Activated naive CD8-positive, alpha-beta T cell treated with anti-CD3 and anti-CD28 coated beads, Interleukin-2, amount 10 ng/mL, durations not matched to agents 7 days and 5 days (primary cell): ENCODE measurements around the gene HRH1. TPM values are rescaled to one million over a fixed set of nuclear protein-coding genes. Genes with fewer than 3 reads are reported as not detected.
A peak's percentile ranks its signal among the peaks of the same experiment; 100 is the strongest.
"Not testable (repeated sequence)": the region's sequence is repeated elsewhere in the genome, so short reads cannot be mapped to it uniquely, and the experiment has no call there.

Experiments
- ATAC-seq: fragments of 150-1000 bp; cut with Tn5 transposase; one replicate; pipeline ENCODE4 v1.10.0; 2021; ENCODE audit warnings: low read depth, moderate library complexity
- POLR2A ChIA-PET: fragments of 350-600 bp; sonication (Branson Sonifier 250); formaldehyde crosslinking; loops from one replicate; lab custom pipeline; 2021; ENCODE audit warnings: antibody characterized with exemption; lab: Charles Lee
- DNase-seq: peaks from one replicate; pipeline ENCODE4 v3.0.0; 2021
- H3K27ac Mint-ChIP-seq: one replicate; pipeline ENCODE4 v1.8.0; 2022; ENCODE audit warnings: mild to moderate bottlenecking, mixed read lengths
- H3K27me3 Mint-ChIP-seq: one replicate; pipeline ENCODE4 v1.8.0; 2022; ENCODE audit warnings: mild to moderate bottlenecking, moderate library complexity, mixed read lengths
- H3K36me3 Mint-ChIP-seq: one replicate; pipeline ENCODE4 v1.8.0; 2021; ENCODE audit warnings: mild to moderate bottlenecking, mixed read lengths
- H3K4me1 Mint-ChIP-seq: one replicate; pipeline ENCODE4 v1.8.0; 2021; ENCODE audit warnings: mixed read lengths
- H3K4me3 Mint-ChIP-seq: one replicate; pipeline ENCODE4 v1.8.0; 2022; ENCODE audit warnings: mild to moderate bottlenecking, moderate library complexity, mixed read lengths
- H3K9me3 Mint-ChIP-seq: one replicate; pipeline ENCODE4 v1.8.0; 2021; ENCODE audit warnings: mixed read lengths
- total RNA-seq, 2 experiments: library from RNA; stranded (reverse); gene quantifications; one replicate each; pipeline ENCODE4 v1.2.3, GENCODE V29; 2021

Gene HRH1
- total RNA-seq, 2 experiments from 2014 or later: 0.36 to 0.45 TPM

- DNase-seq (no peak), ATAC-seq (no peak)
- Mint-ChIP-seq H3K4me1 (peaks cover 18% of the 10 kb centered on the region), H3K36me3 (peaks cover 4% of the 10 kb centered on the region), H3K27ac (peak overlapping the region; percentile 78), H3K4me3 (peak overlapping the region; percentile 47), H3K9me3 (peaks cover 4% of the 10 kb centered on the region), H3K27me3 (peaks cover 9% of the 10 kb centered on the region)
- POLR2A ChIA-PET: interaction anchor here (1.2 kb wide), 1 partner anchor 77 kb away, joined by 4 read pairs; the partner anchor contains the start of gene ATG7
Measured at GRCh38 chr3:11195201-11195600, 40.9 kb downstream of the HRH1 start.

DNA sequence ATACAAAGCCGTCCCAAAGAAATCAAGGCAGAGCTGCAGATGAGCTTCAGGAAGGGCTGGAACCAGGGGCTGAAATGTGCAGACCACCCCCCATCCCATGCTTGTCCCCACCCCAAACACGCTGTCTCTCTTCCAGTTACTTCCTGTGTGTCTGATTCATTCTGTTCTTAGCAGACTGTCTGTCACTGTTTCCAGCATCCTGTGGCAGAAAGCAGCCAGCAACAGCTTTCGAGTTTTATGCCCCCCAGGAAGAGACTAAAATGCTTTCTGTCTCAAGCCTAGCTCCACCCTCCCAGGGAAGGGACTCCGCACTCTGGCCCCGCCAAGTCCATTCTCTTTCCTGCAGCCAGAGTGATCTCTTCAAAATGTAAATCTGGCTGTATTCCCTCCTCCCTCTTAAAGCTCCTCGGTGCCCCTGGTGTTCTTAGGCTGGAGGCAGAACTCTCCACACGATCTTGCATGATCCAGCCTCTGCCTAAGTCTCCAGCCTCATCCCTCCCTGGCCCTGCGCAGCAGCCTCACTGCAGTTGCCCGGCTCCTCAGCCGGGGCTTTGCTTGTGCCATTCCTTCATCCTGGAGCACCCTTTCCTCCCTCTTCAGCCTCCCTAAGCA, 41.5 kb downstream of the HRH1 start:
- peaks cover 9% of the 10 kb centered on the region for H3K27me3 Mint-ChIP-seq
- POLR2A ChIA-PET: interaction anchor here (1.2 kb wide), 1 partner anchor 77 kb away, joined by 4 read pairs; the partner anchor contains the start of gene ATG7
- peak; percentile 36 for DNase-seq
- peaks cover 4% of the 10 kb centered on the region for H3K9me3 Mint-ChIP-seq
- H3K36me3 Mint-ChIP-seq: peaks cover 4% of the 10 kb centered on the region
- H3K27ac Mint-ChIP-seq: peak overlapping the region; percentile 78
- H3K4me1 Mint-ChIP-seq: peaks cover 18% of the 10 kb centered on the region
- peak overlapping the region; percentile 47 for H3K4me3 Mint-ChIP-seq
- ATAC-seq: peak; percentile 92

DNA sequence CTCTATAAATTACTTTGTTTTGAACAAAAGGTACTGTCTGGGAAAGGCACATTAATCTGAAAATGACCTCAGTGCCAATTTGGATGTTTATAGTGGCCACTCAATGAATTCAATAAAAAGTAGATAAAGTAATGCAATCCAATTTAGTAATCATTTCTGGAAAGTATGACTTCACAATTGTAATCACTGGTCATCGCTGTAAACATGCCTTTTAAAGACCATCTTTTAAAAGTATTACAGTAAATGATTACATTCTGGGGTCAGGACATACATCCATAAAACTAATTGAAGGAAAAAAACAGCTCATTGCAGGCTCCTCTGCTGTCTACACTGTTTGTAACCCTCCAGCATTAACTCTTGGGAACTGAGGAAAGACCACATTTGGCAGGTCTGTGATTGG, 43.2 kb downstream of the HRH1 start:
- no peak for ATAC-seq
- peaks cover 4% of the 10 kb centered on the region for H3K9me3 Mint-ChIP-seq
- no peak for DNase-seq
- no peak overlapping the region for H3K27ac Mint-ChIP-seq
- POLR2A ChIA-PET: interaction anchor here (1.0 kb wide), 1 partner anchor 13 kb away, joined by 4 read pairs; no protein-coding TSS in a partner anchor
- peaks cover 4% of the 10 kb centered on the region for H3K36me3 Mint-ChIP-seq
- peaks cover 18% of the 10 kb centered on the region for H3K4me1 Mint-ChIP-seq
- H3K27me3 Mint-ChIP-seq: peaks cover 9% of the 10 kb centered on the region
- no peak overlapping the region for H3K4me3 Mint-ChIP-seq

- Mint-ChIP-seq H3K9me3 (peaks cover 4% of the 10 kb centered on the region), H3K36me3 (peaks cover 4% of the 10 kb centered on the region), H3K27ac (no peak overlapping the region), H3K4me3 (no peak overlapping the region), H3K4me1 (peaks cover 18% of the 10 kb centered on the region), H3K27me3 (peaks cover 9% of the 10 kb centered on the region)
- no peak for ATAC-seq
- no peak for DNase-seq
- POLR2A ChIA-PET: no interaction called here
Measured at GRCh38 chr3:11198070-11198469, 43.8 kb downstream of the HRH1 start.

DNA sequence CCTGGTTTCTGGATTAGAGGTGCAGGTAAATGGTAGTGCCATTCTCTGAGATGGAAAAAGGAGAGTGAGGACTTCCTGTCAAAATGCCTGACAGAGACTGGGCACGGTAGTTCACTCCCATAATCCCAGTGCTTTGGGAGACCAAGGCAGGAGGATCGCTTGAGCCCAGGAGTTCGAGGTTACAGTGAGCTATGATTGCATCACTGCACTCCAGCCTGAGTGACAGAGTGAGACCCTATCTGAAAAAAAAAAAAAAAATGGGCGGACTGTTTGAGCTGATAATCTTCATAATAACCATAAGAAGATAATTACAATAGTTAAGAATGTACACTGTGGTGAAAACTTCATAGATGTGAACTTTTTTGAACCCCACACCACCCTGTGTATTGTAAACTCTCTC, 44.2 kb downstream of the HRH1 start:
- POLR2A ChIA-PET: no interaction called here
- Mint-ChIP-seq H3K27me3 (peaks cover 9% of the 10 kb centered on the region), H3K36me3 (peaks cover 4% of the 10 kb centered on the region), H3K4me3 (no peak overlapping the region), H3K4me1 (peaks cover 18% of the 10 kb centered on the region), H3K9me3 (peaks cover 4% of the 10 kb centered on the region), H3K27ac (no peak overlapping the region)
- DNase-seq (no peak), ATAC-seq (no peak)

DNA sequence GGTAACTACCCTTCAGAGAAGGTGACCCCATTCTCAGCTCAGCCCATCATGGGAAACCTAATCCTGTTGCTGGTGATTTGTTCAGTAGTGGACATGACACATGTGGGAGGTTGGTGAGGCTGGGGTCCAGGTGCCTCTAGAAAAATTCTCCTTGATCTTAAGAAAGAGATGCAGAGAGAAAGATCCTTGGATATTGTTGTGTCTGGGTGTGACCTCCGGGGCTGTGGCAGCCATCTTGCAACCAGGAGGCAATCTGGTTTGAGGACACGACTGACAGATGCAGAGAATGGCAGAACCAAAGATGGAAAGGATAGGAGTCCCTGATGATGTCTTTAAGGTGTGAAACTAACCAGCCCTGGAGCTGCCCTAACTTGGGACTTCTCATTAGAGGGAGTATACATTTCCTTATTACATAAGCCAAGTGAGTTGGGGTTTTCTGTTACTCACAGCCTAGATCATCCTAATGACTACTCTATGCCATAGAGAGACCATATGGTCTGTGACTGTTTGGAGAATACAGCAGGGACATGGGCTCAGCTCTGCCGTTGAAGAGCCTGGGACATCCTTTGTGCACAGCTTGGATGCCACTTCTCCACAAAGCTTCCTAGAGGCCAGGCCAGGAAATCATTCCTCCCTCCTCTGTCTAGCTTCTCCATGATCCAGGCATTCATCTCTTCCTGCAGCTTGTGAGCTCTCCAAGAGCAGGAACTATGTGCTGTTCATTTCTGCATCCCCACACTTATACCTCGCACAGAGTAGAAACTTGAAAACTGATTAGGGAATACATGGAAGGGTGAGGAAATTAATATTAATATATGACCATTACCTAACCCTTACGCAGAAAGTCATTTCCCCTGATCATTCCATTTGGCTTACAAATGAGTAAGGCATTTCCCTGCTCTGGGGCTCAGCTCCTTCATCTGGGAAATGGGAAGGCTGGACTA, 45.9 kb downstream of the HRH1 start:
- H3K9me3 Mint-ChIP-seq: no peaks in the 10 kb centered on the region
- H3K4me3 Mint-ChIP-seq: no peak overlapping the region
- no peak overlapping the region for H3K27ac Mint-ChIP-seq
- ATAC-seq (no peak), DNase-seq (no peak)
- peaks cover 11% of the 10 kb centered on the region for H3K27me3 Mint-ChIP-seq
- H3K4me1 Mint-ChIP-seq: peaks cover 18% of the 10 kb centered on the region
- POLR2A ChIA-PET: interaction anchor here (0.6 kb wide), 1 partner anchor 276 kb away, joined by 3 read pairs; no protein-coding TSS in a partner anchor
- no peaks in the 10 kb centered on the region for H3K36me3 Mint-ChIP-seq

DNA sequence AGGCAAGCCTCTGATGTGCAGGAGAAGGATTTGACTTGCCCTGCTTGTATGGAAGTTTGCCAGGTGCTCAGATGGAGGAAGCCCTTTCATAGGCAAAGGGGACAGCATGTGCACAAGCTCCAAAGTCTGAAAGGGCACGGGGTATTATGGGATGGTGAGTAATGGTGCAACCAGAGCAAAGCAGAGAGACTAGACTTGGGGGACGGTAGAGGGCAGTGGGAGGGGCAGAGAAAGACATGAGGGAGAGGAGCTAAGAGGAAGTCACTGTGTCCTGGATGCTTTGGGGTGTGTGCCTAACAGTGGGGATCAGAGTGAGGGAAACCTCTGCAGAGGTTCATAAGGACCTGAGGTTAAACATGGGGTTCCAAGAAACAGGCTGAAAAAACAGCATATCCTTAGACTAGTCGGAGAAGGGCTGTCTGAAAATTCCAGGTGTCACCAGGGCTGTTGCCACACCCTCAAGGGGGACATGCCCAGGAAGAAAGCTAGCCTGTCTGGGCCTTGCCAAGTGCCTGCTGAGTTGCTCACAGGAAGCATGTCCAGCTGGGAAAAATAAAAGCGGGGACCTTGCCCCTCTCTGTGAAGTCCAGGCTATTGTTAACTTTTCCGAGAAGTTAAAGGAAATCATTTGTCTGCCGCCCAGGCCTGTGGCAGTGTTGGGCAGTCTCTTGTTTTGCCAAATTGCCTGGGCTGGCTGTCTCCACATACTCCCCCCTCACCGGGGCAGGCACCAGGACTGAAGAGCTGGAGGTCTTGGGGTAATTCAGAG, 47.1 kb downstream of the HRH1 start:
- Mint-ChIP-seq H3K4me1 (peaks cover 6% of the 10 kb centered on the region), H3K36me3 (no peaks in the 10 kb centered on the region), H3K27ac (no peak overlapping the region), H3K4me3 (no peak overlapping the region), H3K9me3 (no peaks in the 10 kb centered on the region), H3K27me3 (peaks cover 9% of the 10 kb centered on the region)
- POLR2A ChIA-PET: interaction anchor here (0.6 kb wide), 1 partner anchor 275 kb away, joined by 3 read pairs; no protein-coding TSS in a partner anchor
- DNase-seq: no peak
- ATAC-seq: no peak

DNA sequence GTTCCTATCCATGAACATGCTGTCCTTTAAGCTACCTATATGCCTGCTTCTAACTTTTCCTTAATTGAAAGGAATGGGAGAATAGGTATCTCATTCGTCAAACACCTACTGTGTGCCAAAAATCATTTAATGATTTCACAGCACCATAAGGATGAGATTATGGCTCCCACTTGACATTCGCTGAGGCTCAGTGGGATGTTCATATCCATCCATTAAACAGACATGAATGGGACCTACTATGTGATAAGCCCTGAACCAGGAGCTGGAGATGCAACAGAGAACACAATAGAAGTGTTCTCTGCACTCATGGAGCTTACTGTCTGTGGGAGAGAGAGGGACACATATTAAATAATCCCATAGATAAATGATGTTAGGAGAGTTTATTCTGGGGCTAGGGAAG, 49.7 kb downstream of the HRH1 start:
- Mint-ChIP-seq H3K4me1 (peaks cover 10% of the 10 kb centered on the region), H3K36me3 (no peaks in the 10 kb centered on the region), H3K27me3 (peaks cover 6% of the 10 kb centered on the region), H3K9me3 (no peaks in the 10 kb centered on the region), H3K27ac (no peak overlapping the region), H3K4me3 (no peak overlapping the region)
- ATAC-seq (no peak), DNase-seq (no peak)
- POLR2A ChIA-PET: no interaction called here

GRCh38 chr3:11204697-11205348, 50.5 kb downstream of the HRH1 start:
- H3K27ac Mint-ChIP-seq: no peak overlapping the region
- H3K36me3 Mint-ChIP-seq: no peaks in the 10 kb centered on the region
- H3K4me1 Mint-ChIP-seq: peaks cover 5% of the 10 kb centered on the region
- no peaks in the 10 kb centered on the region for H3K9me3 Mint-ChIP-seq
- no peak for ATAC-seq
- H3K27me3 Mint-ChIP-seq: peaks cover 6% of the 10 kb centered on the region
- POLR2A ChIA-PET: no interaction called here
- DNase-seq: no peak
- no peak overlapping the region for H3K4me3 Mint-ChIP-seq

DNA sequence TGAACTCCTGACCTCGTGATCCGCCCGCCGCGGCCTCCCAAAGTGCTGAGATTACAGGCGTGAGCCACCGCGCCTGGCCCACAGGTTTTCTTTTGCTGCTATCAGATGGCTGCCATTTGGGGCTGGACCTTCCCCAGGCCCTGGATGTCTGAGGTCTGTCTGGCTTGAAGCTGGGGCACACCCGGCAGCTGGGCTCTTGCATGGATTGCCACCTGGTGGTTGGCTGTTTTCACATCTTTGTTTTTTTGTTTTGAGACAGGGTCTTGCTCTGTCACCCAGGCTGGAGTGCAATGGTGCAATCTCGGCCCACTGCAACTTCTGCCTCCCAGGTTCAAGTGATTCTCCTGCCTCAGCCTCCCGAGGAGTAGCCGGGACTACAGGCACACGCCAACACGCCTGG, 51.6 kb downstream of the HRH1 start:
- ATAC-seq, DNase-seq, H3K4me3 Mint-ChIP-seq, H3K4me1 Mint-ChIP-seq, H3K27ac Mint-ChIP-seq, H3K9me3 Mint-ChIP-seq, POLR2A ChIA-PET, H3K27me3 Mint-ChIP-seq, H3K36me3 Mint-ChIP-seq: not testable (repeated sequence)

GRCh38 chr3:11206316-11206715, 52.0 kb downstream of the HRH1 start:
- ATAC-seq (no peak), DNase-seq (no peak)
- POLR2A ChIA-PET: no interaction called here
- Mint-ChIP-seq H3K27me3 (peaks cover 6% of the 10 kb centered on the region), H3K4me3 (no peak overlapping the region), H3K36me3 (no peaks in the 10 kb centered on the region), H3K4me1 (peaks cover 5% of the 10 kb centered on the region), H3K9me3 (no peaks in the 10 kb centered on the region), H3K27ac (no peak overlapping the region)

DNA sequence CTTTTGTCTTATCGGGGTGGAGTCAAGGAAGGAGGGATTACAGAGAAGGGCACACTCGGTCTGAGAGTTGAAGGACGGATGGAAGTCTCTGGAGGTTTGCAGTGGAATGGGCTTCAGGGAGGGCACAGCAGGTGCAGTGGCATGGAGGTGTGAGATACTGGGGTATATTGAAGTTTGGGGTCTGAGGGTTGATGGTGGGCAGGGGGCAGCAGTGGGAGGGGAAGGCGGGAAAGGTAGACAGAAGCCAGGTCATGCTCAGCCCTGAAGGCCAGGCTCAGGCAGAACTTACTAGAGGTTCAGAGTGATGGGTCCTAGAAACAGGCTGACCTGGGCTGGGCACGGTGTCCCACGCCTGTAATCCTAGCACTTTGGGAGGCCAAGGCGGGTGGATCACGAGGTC, 52.7 kb downstream of the HRH1 start:
- ATAC-seq (no peak), DNase-seq (no peak)
- POLR2A ChIA-PET: no interaction called here
- peaks cover 5% of the 10 kb centered on the region for H3K4me1 Mint-ChIP-seq
- no peak overlapping the region for H3K4me3 Mint-ChIP-seq
- no peaks in the 10 kb centered on the region for H3K36me3 Mint-ChIP-seq
- no peaks in the 10 kb centered on the region for H3K9me3 Mint-ChIP-seq
- no peak overlapping the region for H3K27ac Mint-ChIP-seq
- H3K27me3 Mint-ChIP-seq: peaks cover 6% of the 10 kb centered on the region
